Amniotic epithelial cell (primary cell): ENCODE data around the gene ENTPD8.

Source experiments
- DNase-seq: peaks from one replicate; pipeline ENCODE4 v3.0.0-alpha.2; 2010; ENCODE audit warnings: low read depth

The ENTPD8 gene, protein sequence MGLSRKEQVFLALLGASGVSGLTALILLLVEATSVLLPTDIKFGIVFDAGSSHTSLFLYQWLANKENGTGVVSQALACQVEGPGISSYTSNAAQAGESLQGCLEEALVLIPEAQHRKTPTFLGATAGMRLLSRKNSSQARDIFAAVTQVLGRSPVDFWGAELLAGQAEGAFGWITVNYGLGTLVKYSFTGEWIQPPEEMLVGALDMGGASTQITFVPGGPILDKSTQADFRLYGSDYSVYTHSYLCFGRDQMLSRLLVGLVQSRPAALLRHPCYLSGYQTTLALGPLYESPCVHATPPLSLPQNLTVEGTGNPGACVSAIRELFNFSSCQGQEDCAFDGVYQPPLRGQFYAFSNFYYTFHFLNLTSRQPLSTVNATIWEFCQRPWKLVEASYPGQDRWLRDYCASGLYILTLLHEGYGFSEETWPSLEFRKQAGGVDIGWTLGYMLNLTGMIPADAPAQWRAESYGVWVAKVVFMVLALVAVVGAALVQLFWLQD

DNA sequence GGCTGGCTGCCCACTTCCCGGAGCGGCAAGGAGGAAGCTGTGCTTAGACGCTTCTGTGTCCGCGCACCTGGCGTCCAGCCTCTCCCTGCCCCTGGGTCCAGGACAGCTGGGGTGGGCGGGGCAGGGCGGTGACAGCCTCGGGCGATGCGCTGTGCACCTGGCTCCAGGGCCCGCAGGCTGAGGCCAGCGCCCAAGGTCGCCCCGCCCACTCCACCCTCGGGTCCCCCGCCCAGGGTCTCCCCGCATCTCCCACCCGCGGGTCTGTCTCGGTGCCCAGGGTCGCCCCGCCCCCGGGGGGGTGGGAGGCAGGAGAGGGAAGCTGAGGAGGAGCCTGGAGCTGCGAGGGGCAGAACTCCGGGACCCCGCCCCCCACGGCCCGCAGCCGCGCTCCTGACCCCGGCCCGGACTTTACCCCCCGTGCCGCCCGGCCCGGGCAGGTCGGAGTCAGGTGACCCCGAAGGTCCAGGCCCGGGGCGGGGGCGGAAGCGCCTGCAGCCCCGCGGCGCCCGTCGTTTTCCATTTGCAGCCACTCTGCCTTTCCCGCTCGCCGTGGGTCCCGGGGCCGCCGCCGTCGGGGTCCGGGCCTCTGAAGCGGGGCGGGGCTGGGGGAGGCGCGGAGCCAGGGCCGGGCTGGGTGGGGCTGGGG, at the start of gene ENTPD8:
Gene ENTPD8, minus strand, starts transcription at position 69 of the 646 bp plus-strand sequence. CDS start 3,072 bp downstream, outside the sequence.
- no peak for DNase-seq

DNA sequence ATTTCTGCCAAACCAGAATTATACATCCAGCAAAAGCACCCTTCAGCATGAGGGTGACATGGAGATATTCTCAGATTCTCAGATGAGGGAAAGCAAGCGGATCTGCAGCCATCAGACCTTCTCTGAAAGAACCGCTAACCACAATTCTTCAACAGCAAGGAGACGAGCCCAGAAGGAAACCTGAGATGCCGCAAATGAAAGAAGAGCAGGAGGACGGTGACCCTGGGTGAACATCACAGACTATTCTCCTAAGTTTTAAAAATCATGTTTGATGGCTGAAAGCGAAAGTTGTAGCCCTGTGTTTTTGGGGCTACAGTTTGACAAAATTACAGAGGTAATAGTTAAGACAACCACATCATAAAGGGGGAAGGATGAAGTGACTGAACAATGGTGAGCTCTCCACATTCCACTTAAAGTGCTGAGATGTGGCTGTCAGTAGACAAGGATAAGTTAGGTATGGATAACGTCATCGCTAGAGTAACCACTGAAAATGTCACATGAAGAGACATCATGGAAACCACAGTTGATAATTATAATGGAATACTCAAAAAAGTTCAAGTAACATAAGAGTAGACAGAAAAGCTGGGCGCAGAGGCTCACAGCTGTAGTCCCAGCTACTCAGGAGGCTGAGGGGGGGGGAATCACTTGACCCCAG, 49.5 kb upstream of the ENTPD8 start:
- DNase-seq = no peak

DNA sequence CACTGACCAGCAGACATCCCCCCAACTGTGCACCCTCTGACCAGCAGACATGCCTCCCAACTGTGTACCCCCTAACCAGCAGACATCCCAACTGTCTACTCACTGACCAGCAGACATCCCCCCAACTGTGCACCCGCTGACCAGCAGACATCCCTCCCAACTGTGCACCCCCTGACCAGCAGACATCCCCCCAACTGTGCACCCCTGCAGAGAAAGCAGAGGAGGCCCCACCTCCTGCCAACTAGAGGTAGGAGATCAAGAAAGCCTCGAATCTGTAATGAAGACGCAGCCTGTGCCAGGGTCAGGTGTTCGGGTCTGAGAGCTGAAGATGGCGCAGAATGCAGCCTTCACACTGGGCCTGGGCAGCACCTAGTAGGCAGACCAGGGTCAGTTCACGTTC, 47.7 kb upstream of the ENTPD8 start:
- no peak for DNase-seq

DNA sequence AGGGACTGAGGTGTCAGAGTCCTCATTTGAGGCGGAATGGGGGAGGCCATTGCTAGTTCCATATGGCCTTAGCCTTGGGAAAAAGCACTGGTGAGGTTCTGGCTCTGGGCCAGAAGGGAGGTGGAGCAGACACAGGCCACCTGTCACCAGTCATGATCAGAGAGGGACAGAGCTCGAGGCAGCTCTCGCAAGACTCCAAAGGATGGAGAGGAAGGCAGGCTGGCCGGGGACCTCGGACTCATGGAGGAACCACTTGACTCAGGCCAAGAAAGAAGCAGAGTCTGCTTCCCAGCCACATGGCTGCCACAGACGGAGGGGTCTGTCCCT, 47.1 kb upstream of the ENTPD8 start:
- DNase-seq = no peak

DNA sequence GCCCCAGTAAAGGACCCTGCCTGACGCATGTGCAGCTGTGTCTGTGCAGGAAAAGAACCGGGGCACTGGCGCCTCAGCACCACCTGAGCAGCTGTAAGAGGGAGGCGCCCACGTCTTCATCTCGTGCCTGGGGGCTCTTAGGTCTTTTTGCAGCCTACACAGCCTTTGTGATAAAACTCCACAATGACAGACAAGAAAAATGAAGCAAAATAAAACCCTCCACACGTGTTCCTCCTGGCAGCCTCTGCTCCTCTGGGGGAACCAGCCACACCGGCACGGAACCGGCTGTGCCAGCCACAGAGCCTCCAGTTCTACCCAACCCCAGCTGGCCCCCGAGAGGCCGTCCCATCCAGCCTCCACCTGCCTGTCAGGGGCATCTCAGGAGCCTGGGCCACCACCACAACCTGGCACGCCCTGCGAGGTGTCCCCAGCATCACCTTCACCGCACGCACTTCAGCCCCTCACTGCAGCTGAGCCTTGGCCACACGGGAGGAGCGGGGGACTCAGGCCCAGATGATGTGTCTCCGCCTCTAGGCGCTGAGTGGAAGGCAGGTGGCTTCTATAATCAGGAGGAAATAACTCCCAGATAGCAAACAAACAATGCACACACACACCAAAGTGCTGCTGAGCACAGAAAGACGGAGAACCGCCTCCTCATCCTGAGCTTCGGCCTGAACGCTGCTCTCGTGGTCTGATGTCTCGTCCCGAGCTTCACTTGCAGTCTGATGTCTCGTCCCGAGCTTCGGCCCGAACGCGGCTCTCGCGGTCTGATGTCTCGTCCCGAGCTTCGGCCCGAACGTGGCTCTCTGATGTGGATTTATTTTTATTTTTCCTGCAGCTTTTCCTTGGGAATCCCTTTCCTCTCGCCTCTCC, 46.5 kb upstream of the ENTPD8 start:
- no peak for DNase-seq

DNA sequence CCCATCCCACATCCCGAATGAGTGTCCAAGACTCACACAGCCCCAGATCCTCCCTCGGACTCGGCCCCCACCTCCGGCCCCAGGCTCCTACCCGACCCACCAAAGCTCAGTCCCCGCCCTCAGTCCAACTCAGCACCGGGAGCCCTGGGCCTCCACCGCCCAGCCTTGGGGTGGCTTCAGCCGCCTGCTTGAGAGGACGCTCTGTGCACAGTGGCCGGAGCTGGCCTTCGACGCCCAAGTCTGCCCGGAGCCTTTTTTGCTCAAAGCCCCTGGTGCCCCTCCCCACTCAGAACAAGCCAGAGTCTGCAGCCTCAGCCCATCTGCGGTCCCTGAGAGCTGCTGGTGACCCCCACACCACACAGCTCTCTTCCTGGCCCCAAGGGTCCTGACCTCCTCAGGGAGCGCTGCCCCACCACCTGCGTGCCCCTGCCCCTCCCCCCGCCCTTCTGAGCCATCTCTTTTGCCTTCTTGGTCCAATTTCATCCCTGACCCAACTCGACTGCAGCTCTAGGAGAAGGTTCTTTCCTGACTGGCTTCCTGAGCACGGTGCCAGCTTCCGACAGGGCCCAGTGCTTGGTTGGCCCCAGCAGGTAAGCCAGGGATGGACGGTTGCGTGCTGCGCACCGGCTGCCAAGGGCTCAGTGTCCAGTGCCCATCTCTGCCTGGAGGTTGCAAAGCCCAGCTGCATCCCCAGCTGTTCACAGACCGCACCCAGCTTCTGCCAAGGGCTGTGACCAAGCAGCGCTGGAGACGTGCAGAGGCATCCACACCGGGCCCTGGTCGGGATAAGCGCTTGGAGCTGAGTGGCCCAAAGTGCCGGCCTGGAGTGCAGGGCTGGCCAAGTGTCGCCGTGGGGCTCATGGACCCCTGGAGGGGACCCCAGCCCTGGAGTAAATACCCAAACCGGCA, 45.6 kb upstream of the ENTPD8 start:
- DNase-seq = no peak

DNA sequence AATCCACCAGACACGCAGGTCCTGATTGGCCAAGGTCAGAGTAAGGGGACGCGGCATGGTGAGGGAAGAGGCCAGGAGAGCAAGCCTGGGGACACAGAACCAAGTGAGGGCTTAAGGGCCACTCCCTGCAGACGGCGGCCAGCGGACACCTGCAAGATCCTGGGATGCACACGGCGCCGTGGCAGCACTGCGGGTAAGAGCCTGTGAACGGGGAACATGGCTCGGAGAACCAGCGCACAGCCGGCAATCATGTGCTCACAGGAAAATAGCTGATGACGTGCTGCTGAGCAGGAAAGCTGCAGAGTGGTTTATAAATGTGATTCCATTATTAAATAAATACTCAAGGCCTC, 45.0 kb upstream of the ENTPD8 start:
- DNase-seq = no peak

DNA sequence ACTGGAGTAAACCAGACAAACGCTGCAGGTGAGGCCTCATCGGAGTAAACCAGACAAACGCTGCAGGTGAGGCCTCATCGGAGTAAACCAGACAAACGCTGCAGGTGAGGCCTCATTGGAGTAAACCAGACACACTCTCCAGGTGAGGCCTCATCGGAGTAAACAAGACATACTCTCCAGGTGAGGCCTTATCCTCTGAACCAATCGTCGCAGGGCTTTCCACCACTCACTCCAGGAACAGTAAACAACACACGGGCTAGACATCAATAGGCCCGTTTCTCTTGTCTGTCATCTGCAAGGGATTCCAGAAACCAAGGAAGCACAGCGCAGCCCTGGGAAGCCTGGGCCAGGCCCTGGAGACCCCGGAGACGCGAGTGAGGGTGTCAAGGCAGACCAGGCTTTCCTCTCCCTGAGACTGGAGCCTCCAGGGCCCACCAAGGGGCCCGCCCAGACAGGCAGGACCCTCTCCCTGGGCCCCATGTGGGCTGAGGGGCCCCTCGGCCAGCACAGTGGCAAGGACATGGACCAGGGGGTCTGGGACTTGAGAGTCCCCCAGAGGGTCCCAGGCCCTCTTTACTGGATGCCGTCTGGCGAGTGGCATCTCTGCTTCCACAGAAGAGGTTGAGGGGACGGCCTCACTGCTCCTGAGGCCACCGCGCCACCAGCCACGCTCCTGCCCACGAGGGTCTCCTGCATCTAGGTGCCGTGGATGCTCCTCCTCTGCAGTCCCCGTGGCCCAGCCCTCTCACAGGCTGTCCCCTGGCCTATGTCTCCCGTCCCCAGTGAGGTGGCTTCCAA, 44.4 kb upstream of the ENTPD8 start:
- DNase-seq = no peak

DNA sequence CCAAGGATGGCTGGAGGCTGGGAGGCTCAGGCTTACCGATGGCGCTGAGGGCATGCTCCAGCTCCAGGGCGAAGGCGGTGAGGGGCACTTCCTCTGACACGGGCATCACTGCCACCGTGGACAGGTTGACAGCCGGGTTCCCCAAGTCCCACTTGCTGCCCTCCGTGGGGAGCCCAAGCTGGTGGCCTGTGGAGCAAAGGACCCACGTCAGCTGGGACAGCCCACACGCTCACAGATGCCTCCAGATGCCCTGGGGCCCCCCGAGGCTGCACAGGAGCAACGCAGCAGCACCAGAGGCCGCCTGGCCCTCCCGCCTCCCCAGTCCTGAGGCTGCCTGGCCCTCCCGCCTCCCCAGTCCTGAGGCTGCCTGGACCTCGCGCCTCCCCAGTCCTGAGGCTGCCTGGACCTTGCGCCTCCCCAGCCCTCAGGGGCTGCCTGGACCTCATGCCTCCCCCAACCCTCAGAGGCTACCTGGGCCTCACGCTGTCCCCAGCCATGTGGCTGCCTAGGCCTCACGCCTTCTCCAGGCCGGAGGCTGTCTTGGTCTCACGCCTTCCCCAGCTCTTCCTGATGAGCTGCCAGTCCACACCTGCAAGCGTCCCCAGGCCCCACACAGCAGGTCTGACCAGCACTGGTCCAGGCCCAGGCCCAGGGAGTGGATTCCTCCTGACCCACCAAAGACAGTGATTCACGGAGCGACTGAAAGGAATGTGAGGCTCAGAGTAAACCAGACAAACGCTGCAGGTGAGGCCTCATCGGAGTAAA, 43.6 kb upstream of the ENTPD8 start:
- DNase-seq = no peak

DNA sequence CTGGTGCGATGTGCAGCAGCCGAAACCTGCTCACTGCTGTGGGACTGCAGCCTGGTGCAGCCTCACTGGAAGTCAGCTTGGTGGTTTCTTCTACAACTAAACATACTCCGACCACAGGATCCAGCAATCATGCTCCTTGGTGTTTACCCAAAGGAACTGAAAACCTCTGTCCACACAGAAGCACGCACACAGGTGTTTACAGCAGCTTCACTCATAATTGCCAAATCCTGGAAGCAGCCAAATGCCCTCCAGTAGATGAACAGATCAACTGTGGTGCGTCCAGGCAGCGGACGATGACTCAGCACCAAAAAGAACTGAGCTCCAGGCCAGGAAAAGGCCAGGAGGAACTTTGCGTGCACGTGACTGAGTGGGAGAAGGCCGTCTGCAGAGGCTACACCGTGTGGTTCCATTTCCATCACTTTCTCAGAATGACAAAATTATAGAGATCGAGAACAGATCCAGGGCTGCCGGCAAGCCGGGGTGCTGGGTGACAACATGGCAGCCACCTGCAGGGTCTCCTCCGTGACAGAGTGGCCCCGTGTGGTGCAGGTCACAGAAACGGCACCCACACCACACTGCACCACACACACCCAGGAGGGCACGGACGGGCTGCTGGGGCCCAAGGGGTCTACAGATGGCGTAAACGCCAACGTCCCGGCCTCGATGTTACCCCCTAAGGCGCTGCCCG, 41.1 kb upstream of the ENTPD8 start:
- DNase-seq = peak; percentile 88

DNA sequence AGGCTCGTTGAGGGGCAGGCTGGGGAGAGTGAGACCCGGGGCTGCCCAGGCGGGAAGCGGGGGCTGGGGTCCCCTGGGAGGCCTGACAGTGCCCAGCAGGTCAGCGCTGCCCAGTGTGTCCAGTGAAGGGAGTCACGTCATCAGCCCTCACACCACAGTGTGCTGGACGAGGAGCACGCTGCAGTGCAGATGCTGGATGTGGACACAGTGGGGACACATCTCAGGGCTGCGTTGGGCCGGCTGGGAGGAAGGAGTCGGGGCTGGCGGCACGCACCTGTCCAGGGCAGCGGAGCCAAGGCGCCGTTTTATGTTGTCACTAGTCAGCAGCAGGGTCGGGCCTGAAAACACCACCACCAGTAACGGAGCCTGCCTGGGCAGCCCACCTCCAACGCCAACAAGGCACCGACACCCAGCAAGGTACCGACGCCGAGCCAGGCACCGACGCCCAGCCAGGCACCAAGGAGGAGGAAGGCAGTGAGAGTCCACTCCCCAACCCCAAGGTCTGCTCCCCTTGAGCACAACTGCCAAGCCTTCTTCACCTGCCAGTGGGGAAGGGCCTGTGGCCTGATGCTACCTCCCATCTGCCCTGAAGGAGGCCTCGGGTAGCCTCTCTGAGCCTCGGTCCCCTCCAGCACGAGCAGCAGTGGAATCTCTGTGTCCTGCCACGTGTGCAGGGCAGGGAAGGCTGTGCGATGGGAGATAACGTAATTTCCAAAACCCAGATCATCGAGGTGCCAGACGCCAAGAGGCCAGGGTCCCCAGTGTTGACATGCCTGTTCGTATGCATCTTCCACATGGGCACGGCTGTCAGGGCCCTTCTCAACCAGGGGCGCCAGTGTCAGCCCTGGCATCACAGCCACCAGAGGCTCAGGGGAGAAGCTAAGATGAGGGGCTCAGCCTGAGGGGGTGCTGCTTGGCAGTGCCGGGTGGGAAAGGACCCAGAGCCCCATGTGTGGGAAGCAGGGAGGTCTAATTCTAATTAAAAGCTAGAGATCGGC, 39.8 kb upstream of the ENTPD8 start:
- DNase-seq = no peak

DNA sequence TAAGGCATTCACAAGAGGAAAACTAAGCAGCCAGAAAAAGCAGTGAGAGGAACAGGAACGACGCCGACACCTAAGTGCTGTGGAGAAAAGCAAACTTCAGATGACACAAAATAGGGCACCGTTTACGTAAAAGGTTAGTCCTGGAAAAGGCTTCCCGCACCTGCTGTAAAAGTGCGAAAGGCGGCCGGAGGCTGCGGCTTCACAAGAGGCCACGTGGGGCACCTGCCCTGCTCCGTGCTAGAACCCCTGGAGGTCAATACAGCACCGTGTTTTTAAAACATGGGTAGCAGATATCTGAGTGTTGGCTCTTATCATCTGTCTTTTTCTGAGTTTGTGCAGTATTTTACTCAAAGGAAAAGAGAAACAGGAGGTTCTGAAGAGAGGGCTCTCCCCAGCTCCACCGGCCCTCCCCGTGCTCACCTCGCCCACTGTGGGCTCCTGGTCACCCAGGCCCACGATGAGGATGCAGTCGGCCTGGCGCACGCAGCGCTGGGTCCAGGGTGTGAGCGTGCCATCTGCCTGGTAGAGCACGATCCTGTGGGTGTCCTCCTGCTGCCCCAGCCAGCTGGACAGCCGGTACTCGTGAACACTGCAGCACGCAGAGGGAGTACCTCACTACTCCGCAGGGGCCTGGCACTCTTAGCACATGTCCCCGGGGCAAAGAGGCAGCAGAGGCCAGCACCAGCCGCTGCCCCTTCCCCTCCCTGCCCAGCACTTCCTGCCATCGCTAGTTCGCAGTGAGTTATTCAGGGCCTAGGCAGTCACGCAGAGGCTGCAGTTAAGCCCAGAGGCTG, 38.9 kb upstream of the ENTPD8 start:
- DNase-seq = no peak

DNA sequence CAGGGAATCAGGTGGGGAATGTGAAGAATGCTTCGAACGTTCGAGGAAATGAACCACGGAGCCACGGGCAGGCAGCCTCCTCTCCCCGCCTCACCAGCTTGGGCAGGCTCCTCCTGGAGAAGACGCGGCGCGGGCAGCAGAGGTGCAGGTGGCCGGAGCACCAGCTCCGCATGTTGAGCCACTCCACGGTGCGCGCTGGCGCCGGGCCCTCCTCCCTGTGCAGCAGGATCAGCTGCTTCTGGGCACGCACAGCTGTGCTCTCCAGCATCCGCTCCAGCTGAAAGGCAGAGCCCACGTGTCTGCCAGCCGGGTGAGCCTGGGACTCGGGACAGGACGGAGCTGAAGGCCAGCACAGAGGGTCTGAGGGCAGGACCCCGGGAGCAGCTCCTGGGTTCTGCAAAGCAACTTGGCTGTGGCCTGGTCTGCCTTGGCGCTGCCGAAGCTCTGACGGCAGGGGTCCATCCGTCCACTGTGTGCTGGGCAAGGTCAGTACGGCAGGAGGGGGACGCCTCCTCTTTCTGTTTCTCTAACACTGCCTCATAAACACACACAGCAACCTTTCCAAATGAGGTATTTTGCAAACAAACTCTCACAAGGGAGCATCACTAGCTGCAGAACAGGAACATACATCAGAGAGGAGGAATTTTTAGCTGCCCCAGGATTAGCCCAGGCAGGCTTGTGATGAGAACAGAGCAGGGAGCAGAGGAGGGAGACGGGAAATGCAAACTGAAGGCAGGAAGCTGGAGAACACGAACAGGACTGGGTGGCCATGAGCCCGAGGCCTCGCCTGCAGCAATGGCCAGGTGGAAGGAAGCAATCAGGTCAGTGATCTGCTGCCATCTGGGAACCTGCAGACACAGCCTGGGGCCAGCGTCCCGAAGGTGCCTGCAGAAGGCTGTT, 38.1 kb upstream of the ENTPD8 start:
- DNase-seq = peak; percentile 12

DNA sequence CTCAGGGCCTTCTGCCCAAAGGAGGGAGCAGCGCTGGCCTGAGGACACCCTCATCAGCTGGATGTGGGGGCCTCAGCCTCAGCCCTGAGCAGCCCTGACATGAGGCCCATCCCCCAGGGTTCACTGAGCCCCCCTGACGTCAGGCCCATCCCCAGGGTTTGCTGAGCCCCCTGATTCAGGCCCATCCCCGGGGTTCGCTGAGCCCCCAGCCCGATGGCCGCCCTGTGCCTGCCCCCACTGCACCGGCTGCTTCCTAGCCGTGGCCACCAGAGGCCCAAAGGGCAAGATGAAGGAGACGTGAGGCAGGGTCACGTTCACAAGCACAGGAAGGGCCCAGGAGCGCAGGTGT, 37.4 kb upstream of the ENTPD8 start:
- no peak for DNase-seq

DNA sequence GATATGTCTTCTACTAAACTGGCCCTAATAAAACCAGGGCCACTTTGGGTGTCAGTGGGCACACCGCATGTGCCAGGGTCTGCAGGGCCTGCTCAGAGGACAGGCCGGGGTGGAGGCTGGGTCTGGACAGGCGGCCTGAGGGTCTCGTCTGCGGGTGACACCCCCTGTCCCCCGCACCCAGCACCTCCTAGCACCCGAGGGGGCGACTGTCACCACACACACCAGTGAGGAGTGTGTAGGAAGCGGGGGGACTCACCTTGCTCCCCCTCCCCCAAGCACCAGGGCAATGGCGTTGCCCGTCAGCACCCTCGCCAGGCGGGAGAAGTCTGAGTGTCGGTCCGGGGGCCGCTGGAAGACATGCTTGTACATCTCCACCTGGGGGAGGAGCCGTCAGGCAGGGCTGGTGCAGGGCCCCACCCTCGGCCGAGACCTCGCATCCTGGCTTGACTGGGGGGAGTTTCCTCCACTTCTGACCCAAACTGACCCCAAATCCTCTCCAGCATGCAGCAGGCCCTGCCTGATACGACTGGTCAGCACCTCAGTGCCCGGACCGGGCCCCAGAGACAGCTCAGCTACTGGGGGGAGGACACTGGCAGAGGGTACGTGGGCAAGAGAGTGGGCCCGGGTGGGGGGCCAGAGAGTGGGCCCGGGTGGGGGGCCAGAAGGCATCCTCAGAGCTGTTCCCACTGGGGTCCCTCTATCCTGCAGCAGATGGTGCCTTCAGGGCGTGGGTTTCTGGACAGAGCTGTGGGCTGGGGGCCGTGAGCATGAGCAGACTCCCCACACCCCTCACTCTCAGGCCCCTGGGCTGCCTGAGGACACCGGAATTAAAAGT, 36.8 kb upstream of the ENTPD8 start:
- no peak for DNase-seq
